ENCODE data around the gene KRTAP5-9. TPM values are rescaled to one million over a fixed set of nuclear protein-coding genes. Genes with fewer than 3 reads are reported as not detected.

The KRTAP5-9 gene
- polyA plus RNA-seq, 1 donor (not counting 4 experiments of a cell fraction or from before 2014, with no cell fraction given), result 0.05 TPM

DNA sequence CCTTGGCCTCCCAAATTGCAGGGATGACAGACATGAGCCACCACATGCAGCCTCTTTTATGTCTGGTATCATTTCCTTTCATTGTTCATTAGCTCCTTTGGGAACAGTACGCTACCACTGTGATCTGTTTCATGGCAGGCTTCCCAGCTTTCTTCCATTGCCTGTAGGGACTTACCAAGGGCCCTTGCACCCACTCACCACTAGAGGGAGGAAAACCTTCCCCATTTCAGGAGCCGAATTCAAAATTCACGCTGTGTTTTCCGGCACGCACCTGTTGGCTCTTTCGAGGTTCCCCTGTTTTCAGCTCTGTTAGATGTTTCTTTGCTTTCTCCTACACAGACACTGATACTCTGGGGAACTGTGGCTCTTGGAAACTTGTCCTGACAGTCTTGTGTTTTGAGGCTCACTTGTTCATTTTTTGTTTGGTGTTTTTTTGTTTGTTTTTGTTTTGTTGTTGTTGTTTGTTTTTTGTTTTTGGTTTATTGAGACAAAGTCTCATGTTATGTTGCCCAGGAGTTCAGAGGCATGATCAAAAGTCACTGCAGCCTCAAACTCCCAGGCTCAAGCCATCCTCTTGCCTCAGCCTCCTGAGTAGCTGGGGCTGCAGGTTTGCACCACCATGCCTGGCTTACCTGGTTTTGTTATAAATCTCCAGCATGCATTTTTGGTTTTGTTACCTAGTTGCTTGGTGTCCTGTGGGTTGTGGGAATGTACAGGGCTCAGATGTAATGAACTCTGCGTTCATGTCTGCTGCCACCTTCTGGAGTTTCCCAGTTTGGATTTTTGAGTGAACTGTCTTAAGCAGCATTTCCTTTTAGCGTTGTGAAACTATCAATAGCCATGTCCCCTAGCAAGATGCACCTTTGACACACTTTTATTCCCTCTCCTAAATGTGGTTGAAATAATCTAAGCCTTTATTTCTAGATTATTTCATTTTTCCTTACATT is 32.1 kb downstream of the KRTAP5-9 start:
- DNase-seq (ENCODE audit: low read depth, low spot score) (peak; percentile 2), FAIRE-seq (peak; percentile 5)
- H3K9me3 ChIP-seq (ENCODE audit: control insufficient read depth, low read depth, low read length), result no peaks in the 10 kb centered on the region
- no peak overlapping the region for H3K4me2 ChIP-seq (ENCODE audit: control insufficient read depth, extremely low read depth, insufficient read depth, low read depth, low read length)
- H3K9ac ChIP-seq (ENCODE audit: control insufficient read depth, extremely low read depth, insufficient read depth, low read length), result no peak overlapping the region
- dilution Hi-C loops (cut with MboI; ENCODE audit: extremely low pct_ligation_motif_present, low sequenced_read_pairs), result no loop called here
- no peaks in the 10 kb centered on the region for H4K20me1 ChIP-seq (ENCODE audit: control insufficient read depth, extremely low read depth, insufficient read depth, low read length)
- H3K36me3 ChIP-seq (ENCODE audit: control insufficient read depth in 2 of 2, extremely low read depth in 1 of 2, insufficient read depth in 2 of 2, low read length in 2 of 2), result no peaks in the 10 kb centered on the region
- H3K9me1 ChIP-seq (ENCODE audit: control insufficient read depth, extremely low read depth, insufficient read depth, low read length), result no peaks in the 10 kb centered on the region
- no peak overlapping the region for H2AFZ ChIP-seq (ENCODE audit: control insufficient read depth, low read length)
- TF ChIP-seq, protein P1, sequence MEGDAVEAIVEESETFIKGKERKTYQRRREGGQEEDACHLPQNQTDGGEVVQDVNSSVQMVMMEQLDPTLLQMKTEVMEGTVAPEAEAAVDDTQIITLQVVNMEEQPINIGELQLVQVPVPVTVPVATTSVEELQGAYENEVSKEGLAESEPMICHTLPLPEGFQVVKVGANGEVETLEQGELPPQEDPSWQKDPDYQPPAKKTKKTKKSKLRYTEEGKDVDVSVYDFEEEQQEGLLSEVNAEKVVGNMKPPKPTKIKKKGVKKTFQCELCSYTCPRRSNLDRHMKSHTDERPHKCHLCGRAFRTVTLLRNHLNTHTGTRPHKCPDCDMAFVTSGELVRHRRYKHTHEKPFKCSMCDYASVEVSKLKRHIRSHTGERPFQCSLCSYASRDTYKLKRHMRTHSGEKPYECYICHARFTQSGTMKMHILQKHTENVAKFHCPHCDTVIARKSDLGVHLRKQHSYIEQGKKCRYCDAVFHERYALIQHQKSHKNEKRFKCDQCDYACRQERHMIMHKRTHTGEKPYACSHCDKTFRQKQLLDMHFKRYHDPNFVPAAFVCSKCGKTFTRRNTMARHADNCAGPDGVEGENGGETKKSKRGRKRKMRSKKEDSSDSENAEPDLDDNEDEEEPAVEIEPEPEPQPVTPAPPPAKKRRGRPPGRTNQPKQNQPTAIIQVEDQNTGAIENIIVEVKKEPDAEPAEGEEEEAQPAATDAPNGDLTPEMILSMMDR (optimal IDR thresholded peaks at IDR 0.05 in 1 of 3, IDR thresholded peaks at IDR 0.05 in 1 of 3, conservative IDR thresholded peaks at IDR 0.05 in 1 of 3; ENCODE audit: extremely low read depth in 1 of 3, insufficient read depth in 2 of 3, low read length in 3 of 3), result peak; percentile 63 to 93 (median 88)
- TF ChIP-seq EZH2 (IDR thresholded peaks at IDR 0.05; ENCODE audit: low read length), result no peak
- no peaks in the 10 kb centered on the region for H3K4me1 ChIP-seq (ENCODE audit: control insufficient read depth, extremely low read depth, insufficient read depth, low read length)
- H3K27ac ChIP-seq (ENCODE audit: control insufficient read depth, insufficient read depth, low read length), result no peak overlapping the region
- no peaks in the 10 kb centered on the region for H3K79me2 ChIP-seq (ENCODE audit: control insufficient read depth, insufficient read depth, low read length)
- H3K27me3 ChIP-seq (ENCODE audit: control insufficient read depth, extremely low read depth, insufficient read depth, low read length), result peaks cover 5% of the 10 kb centered on the region
- no peak overlapping the region for H3K4me3 ChIP-seq (ENCODE audit: control insufficient read depth in 2 of 3, extremely low read depth in 1 of 3, insufficient read depth in 2 of 3, low read depth in 1 of 3, low read length in 3 of 3)

DNA sequence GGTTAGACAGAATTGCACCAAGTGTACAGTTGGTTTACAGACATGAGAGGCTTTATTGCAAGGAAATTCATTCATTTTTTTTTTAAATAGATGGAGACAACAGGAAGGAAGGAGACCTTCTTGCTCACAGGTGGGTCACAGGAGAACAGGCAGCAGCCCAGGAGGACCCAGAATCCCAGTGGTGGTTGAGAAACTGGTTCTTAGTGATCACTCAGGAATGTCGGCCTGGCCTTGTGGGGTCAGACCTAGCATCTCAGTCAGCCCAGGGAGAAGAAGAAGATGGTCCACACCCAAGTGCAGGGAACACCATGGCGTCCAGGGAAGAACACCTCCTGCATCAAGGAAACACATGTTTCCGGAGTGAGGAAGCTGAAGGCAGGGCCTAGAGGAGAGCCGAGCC is 33.6 kb downstream of the KRTAP5-9 start:
- Histone ChIP-seq H3K36me3 (ENCODE audit: control insufficient read depth in 2 of 2, extremely low read depth in 1 of 2, insufficient read depth in 2 of 2, low read length in 2 of 2) (no peaks in the 10 kb centered on the region), H3K4me3 (ENCODE audit: control insufficient read depth in 2 of 3, extremely low read depth in 1 of 3, insufficient read depth in 2 of 3, low read depth in 1 of 3, low read length in 3 of 3) (no peak overlapping the region), H2AFZ (ENCODE audit: control insufficient read depth, low read length) (no peak overlapping the region), H3K4me1 (ENCODE audit: control insufficient read depth, extremely low read depth, insufficient read depth, low read length) (no peaks in the 10 kb centered on the region), H3K9me3 (ENCODE audit: control insufficient read depth, low read depth, low read length) (no peaks in the 10 kb centered on the region), H3K9me1 (ENCODE audit: control insufficient read depth, extremely low read depth, insufficient read depth, low read length) (no peaks in the 10 kb centered on the region), H3K27me3 (ENCODE audit: control insufficient read depth, extremely low read depth, insufficient read depth, low read length) (peaks cover 5% of the 10 kb centered on the region), H3K27ac (ENCODE audit: control insufficient read depth, insufficient read depth, low read length) (no peak overlapping the region), H4K20me1 (ENCODE audit: control insufficient read depth, extremely low read depth, insufficient read depth, low read length) (no peaks in the 10 kb centered on the region), H3K79me2 (ENCODE audit: control insufficient read depth, insufficient read depth, low read length) (no peaks in the 10 kb centered on the region), H3K4me2 (ENCODE audit: control insufficient read depth, extremely low read depth, insufficient read depth, low read depth, low read length) (no peak overlapping the region), H3K9ac (ENCODE audit: control insufficient read depth, extremely low read depth, insufficient read depth, low read length) (no peak overlapping the region)
- TF ChIP-seq, protein P1 (optimal IDR thresholded peaks at IDR 0.05 in 1 of 3, IDR thresholded peaks at IDR 0.05 in 1 of 3, conservative IDR thresholded peaks at IDR 0.05 in 1 of 3; ENCODE audit: extremely low read depth in 1 of 3, insufficient read depth in 2 of 3, low read length in 3 of 3), result no peak
- no peak for TF ChIP-seq EZH2 (IDR thresholded peaks at IDR 0.05; ENCODE audit: low read length)
- dilution Hi-C loops (cut with MboI; ENCODE audit: extremely low pct_ligation_motif_present, low sequenced_read_pairs), result no loop called here
- FAIRE-seq (no peak), DNase-seq (ENCODE audit: low read depth, low spot score) (no peak)

Data from keratinocyte (primary cell).